ENCODE measurements around the gene TMPRSS9.
"Not testable (repeated sequence)": the region's sequence is repeated elsewhere in the genome, so short reads cannot be mapped to it uniquely, and the experiment has no call there.

GRCh38 chr19:2469915-2470200 is 109.8 kb downstream of the TMPRSS9 start:
- TF ChIP-seq, protein P1, sequence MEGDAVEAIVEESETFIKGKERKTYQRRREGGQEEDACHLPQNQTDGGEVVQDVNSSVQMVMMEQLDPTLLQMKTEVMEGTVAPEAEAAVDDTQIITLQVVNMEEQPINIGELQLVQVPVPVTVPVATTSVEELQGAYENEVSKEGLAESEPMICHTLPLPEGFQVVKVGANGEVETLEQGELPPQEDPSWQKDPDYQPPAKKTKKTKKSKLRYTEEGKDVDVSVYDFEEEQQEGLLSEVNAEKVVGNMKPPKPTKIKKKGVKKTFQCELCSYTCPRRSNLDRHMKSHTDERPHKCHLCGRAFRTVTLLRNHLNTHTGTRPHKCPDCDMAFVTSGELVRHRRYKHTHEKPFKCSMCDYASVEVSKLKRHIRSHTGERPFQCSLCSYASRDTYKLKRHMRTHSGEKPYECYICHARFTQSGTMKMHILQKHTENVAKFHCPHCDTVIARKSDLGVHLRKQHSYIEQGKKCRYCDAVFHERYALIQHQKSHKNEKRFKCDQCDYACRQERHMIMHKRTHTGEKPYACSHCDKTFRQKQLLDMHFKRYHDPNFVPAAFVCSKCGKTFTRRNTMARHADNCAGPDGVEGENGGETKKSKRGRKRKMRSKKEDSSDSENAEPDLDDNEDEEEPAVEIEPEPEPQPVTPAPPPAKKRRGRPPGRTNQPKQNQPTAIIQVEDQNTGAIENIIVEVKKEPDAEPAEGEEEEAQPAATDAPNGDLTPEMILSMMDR (IDR thresholded peaks at IDR 0.05 in 8 of 11, conservative IDR thresholded peaks at IDR 0.05 in 3 of 11), result not testable (repeated sequence)
- not testable (repeated sequence) for TF ChIP-seq POLR2A, POLR2AphosphoS5 (IDR thresholded peaks at IDR 0.05)
